Spleen (tissue), 7 donors: ENCODE data around the gene ZNF496.

ENCODE experiments used
- CTCF ChIP-seq, 11 experiments: fragments of 200-600 bp in 7 of 11; fragments of 450-650 bp in 4 of 11; sonication (generic) in 4 of 11; IDR thresholded peaks in 8 of 11; conservative IDR thresholded peaks in 3 of 11; 1 replicate in 7 of 11; 2 replicates in 4 of 11; pipeline versions ENCODE4 v1.4.0 to v1.8.0; 2016 to 2021; ENCODE audit warnings: antibody characterized with exemption in 11 of 11, inconsistent platforms in 4 of 11, mild to moderate bottlenecking in 1 of 11
- POLR2A ChIP-seq, 3 donors: fragments of 450-650 bp; IDR thresholded peaks; one replicate each; pipeline ENCODE4 v1.5.1; 2017; ENCODE audit warnings: antibody characterized with exemption in 3 of 3, mild to moderate bottlenecking in 1 of 3
- donor health status: DM: no; HTN: no; CAD: no; lungs with moderate emphysema.
- donor health status: DM: no; HTN: no; CAD: no.
- donor health status: DM: no; HTN: no; CAD: no.

DNA sequence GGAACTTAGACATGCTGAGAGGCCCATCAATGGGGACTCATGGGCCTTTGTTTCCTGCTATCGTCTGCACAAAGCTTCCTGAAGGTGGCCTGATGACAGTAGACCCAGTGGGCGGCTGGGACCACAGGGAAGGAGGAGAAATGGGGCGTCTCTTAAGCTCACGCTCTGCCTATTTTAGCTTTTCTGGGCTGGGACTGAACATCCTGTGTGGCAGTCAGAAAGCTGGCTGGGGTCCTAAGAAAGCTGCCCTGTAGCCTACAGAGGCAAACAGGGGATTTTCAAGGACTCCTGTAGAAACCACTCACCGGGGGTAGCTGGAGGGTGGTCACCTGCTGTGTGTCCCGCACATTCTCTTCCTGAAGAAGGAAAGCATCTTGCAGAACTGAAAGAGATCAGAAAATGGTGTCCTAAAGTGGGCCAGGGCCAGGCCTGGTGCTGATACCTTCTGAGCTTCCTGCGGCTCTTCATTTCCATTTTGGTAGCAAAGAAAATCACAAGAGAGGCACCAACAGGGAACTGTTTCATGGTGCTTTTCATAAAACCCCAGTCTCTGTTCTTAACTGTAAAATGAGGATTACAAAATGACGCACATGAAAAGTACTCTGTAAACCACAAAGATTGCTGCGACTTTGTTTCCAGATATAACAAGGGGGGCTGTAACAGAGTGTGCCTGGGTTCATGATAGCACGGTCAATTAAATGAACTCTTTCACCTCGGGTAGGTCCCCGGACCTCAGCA is 8.6 kb downstream of the ZNF496 start:
- TF ChIP-seq POLR2A (IDR thresholded peaks at IDR 0.05) (no peak), CTCF (IDR thresholded peaks at IDR 0.05 in 8 of 11, conservative IDR thresholded peaks at IDR 0.05 in 3 of 11) (no peak)
